PC-9 (cell line): Measurements from ENCODE around the gene C17orf58. TPM values are rescaled to one million over a fixed set of nuclear protein-coding genes. Genes with fewer than 3 reads are reported as not detected.

Experiments
- BruUV-seq: library from RNA; stranded (reverse); fragments of 400-500 nt; replicated peaks from 2 replicates; lab custom pipeline; 2021; lab: Mats Ljungman, UMichigan
- CTCF ChIA-PET: fragments of 300-600 bp; sonication (Branson Sonifier 250); formaldehyde crosslinking; loops from one replicate; lab custom pipeline; 2022; ENCODE audit warnings: antibody characterized with exemption; lab: Charles Lee
- POLR2A ChIA-PET: fragments of 300-600 bp; sonication (Branson Sonifier 250); formaldehyde crosslinking; loops from one replicate; lab custom pipeline; 2022; ENCODE audit warnings: antibody characterized with exemption; ENCODE audit not compliant: unreplicated experiment; lab: Charles Lee
- DNase-seq, 2 experiments: peaks; one replicate each; pipeline versions ENCODE4 v3.0.0 to v3.0.0-alpha.2; 2015 to 2022; ENCODE audit warnings: mixed read lengths in 1 of 2
- H2AFZ ChIP-seq: fragments of 200-600 bp; sonication (generic); 2 replicates; pipeline ENCODE4 v1.8.1; 2017; ENCODE audit warnings: antibody characterized with exemption
- H3F3A ChIP-seq: fragments of 200-600 bp; sonication (generic); 2 replicates; pipeline ENCODE4 v1.8.1; 2017; ENCODE audit warnings: antibody characterized with exemption, mild to moderate bottlenecking, low read depth; ENCODE audit not compliant: insufficient read depth
- H3K27ac ChIP-seq: fragments of 200-600 bp; sonication (generic); 2 replicates; pipeline ENCODE4 v1.6.1; 2016; ENCODE audit warnings: mixed run types
- H3K27me3 ChIP-seq: fragments of 200-600 bp; sonication (generic); 2 replicates; pipeline ENCODE4 v1.6.1; 2016; ENCODE audit warnings: low read depth, mixed run types; ENCODE audit not compliant: insufficient read depth
- H3K36me3 ChIP-seq: fragments of 200-600 bp; sonication (generic); 2 replicates; pipeline ENCODE4 v1.6.1; 2016; ENCODE audit warnings: low read depth, mixed run types
- H3K4me1 ChIP-seq: fragments of 200-600 bp; sonication (generic); replicated peaks from 2 replicates; pipeline ENCODE4 v1.6.1; 2016; ENCODE audit warnings: mixed run types; ENCODE audit not compliant: insufficient read depth
- H3K4me2 ChIP-seq: fragments of 200-600 bp; sonication (generic); 2 replicates; pipeline ENCODE4 v1.6.1; 2017; ENCODE audit warnings: mixed run types
- H3K4me3 ChIP-seq: fragments of 200-600 bp; sonication (generic); 2 replicates; pipeline ENCODE4 v1.6.1; 2016; ENCODE audit warnings: mixed run types
- H3K79me2 ChIP-seq: fragments of 200-600 bp; sonication (generic); 2 replicates; pipeline ENCODE4 v1.6.1; 2017; ENCODE audit warnings: low read depth, mixed run types
- H3K9me2 ChIP-seq: fragments of 200-600 bp; sonication (generic); 2 replicates; pipeline ENCODE4 v1.8.1; 2017; ENCODE audit warnings: mild to moderate bottlenecking; ENCODE audit not compliant: insufficient read depth
- H3K9me3 ChIP-seq: fragments of 200-600 bp; sonication (generic); 2 replicates; pipeline ENCODE4 v1.8.1; 2016; ENCODE audit warnings: low read depth; ENCODE audit not compliant: insufficient read depth
- H4K20me1 ChIP-seq: fragments of 200-600 bp; sonication (generic); 2 replicates; pipeline ENCODE4 v1.8.1; 2017; ENCODE audit not compliant: insufficient read depth
- CTCF ChIP-seq: fragments of 200-600 bp; sonication (generic); conservative IDR thresholded peaks from 2 replicates; pipeline ENCODE4 v1.6.1; 2017; ENCODE audit warnings: mixed run types, antibody characterized with exemption, mild to moderate bottlenecking, moderate library complexity
- EZH2 ChIP-seq: fragments of 200-600 bp; sonication (generic); IDR thresholded peaks from 2 replicates; pipeline ENCODE4 v1.8.0; 2017; ENCODE audit warnings: antibody characterized with exemption, low read depth
- intact Hi-C: fragments of 100-400 bp; cut with micrococcal nuclease; formaldehyde crosslinking; loops from one replicate; pipeline ENCODE4 v1.10.0; 2022; ENCODE audit not compliant: unreplicated experiment
- total RNA-seq: library from RNA; stranded (reverse); gene quantifications from 2 replicates; pipeline ENCODE4 v1.2.3, GENCODE V29; 2021

C17orf58 gene
- total RNA-seq, 1 experiment from 2014 or later, result 14.5 TPM

GRCh38 chr17:67959510-67959909 is 36.8 kb downstream of the C17orf58 start:
- Histone ChIP-seq H3K79me2 (no peaks in the 10 kb centered on the region), H3K9me2 (no peaks in the 10 kb centered on the region), H3K36me3 (peaks cover 17% of the 10 kb centered on the region), H2AFZ (no peak overlapping the region), H3K27ac (no peak overlapping the region), H3K4me2 (no peak overlapping the region), H4K20me1 (no peaks in the 10 kb centered on the region), H3K4me3 (no peak overlapping the region), H3F3A (peaks cover 12% of the 10 kb centered on the region), H3K9me3 (no peaks in the 10 kb centered on the region), H3K4me1 (no peaks in the 10 kb centered on the region), H3K27me3 (no peaks in the 10 kb centered on the region)
- no peak for DNase-seq
- CTCF ChIA-PET, result interaction anchor here (0.5 to 0.6 kb wide), 2 partner anchors 496 to 675 kb away, joined by 3 to 6 read pairs; no protein-coding TSS in a partner anchor
- BruUV-seq, result no TSS peak
- POLR2A ChIA-PET, result interaction anchor here (0.5 to 0.7 kb wide), 2 partner anchors 15 to 40 kb away, joined by 5 to 6 read pairs; no protein-coding TSS in a partner anchor
- TF ChIP-seq CTCF (no peak), EZH2 (no peak)
- intact Hi-C loops, result no loop called here

- TF ChIP-seq CTCF (no peak), EZH2 (no peak)
- H3K9me3 ChIP-seq, result no peaks in the 10 kb centered on the region
- no peaks in the 10 kb centered on the region for H3F3A ChIP-seq
- no peak overlapping the region for H2AFZ ChIP-seq
- H4K20me1 ChIP-seq, result no peaks in the 10 kb centered on the region
- H3K36me3 ChIP-seq, result peaks cover 27% of the 10 kb centered on the region
- H3K4me1 ChIP-seq, result no peaks in the 10 kb centered on the region
- no peaks in the 10 kb centered on the region for H3K9me2 ChIP-seq
- ChIA-PET CTCF (no interaction called here), POLR2A (no interaction called here)
- no peak overlapping the region for H3K4me3 ChIP-seq
- no peak overlapping the region for H3K4me2 ChIP-seq
- intact Hi-C loops, result no loop called here
- BruUV-seq, result no TSS peak
- H3K27ac ChIP-seq, result no peak overlapping the region
- H3K27me3 ChIP-seq, result no peaks in the 10 kb centered on the region
- no peak for DNase-seq
- H3K79me2 ChIP-seq, result no peaks in the 10 kb centered on the region
Measured at GRCh38 chr17:67950945-67951344, 45.3 kb downstream of the C17orf58 start.

- H2AFZ ChIP-seq, result no peak overlapping the region
- no peak overlapping the region for H3K4me3 ChIP-seq
- no peaks in the 10 kb centered on the region for H3K79me2 ChIP-seq
- POLR2A ChIA-PET, result no interaction called here
- no peak for TF ChIP-seq CTCF
- no peak for TF ChIP-seq EZH2
- no peak overlapping the region for H3K4me2 ChIP-seq
- no peaks in the 10 kb centered on the region for H4K20me1 ChIP-seq
- H3F3A ChIP-seq, result no peaks in the 10 kb centered on the region
- H3K27me3 ChIP-seq, result no peaks in the 10 kb centered on the region
- no peaks in the 10 kb centered on the region for H3K9me2 ChIP-seq
- no peak for DNase-seq
- no peak overlapping the region for H3K27ac ChIP-seq
- intact Hi-C loops, result no loop called here
- BruUV-seq, result no TSS peak
- no peaks in the 10 kb centered on the region for H3K4me1 ChIP-seq
- peaks cover 46% of the 10 kb centered on the region for H3K36me3 ChIP-seq
- CTCF ChIA-PET, result no interaction called here
- no peaks in the 10 kb centered on the region for H3K9me3 ChIP-seq
Measured at GRCh38 chr17:67947325-67947813, 48.9 kb downstream of the C17orf58 start.
